HT-29 (cell line): ENCODE measurements around the gene ZNF322. TPM values are rescaled to one million over a fixed set of nuclear protein-coding genes. Genes with fewer than 3 reads are reported as not detected.
"Not testable (repeated sequence)": the region's sequence is repeated elsewhere in the genome, so short reads cannot be mapped to it uniquely, and the experiment has no call there.

ENCODE experiments used
- DNase-seq: peaks from one replicate; pipeline ENCODE4 v3.0.0-alpha.2; 2015; ENCODE audit warnings: low spot score
- total RNA-seq: library from RNA; depleted of rRNA; stranded (reverse); fragments of >200 nt; shearing (Covaris generic); gene quantifications from 2 replicates; pipeline ENCODE4 v1.2.3, GENCODE V29; 2014; rRNA removed

Gene ZNF322, protein sequence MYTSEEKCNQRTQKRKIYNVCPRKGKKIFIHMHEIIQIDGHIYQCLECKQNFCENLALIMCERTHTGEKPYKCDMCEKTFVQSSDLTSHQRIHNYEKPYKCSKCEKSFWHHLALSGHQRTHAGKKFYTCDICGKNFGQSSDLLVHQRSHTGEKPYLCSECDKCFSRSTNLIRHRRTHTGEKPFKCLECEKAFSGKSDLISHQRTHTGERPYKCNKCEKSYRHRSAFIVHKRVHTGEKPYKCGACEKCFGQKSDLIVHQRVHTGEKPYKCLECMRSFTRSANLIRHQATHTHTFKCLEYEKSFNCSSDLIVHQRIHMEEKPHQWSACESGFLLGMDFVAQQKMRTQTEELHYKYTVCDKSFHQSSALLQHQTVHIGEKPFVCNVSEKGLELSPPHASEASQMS
- total RNA-seq = 7.0 and 21.5 TPM in 2 replicates

DNA sequence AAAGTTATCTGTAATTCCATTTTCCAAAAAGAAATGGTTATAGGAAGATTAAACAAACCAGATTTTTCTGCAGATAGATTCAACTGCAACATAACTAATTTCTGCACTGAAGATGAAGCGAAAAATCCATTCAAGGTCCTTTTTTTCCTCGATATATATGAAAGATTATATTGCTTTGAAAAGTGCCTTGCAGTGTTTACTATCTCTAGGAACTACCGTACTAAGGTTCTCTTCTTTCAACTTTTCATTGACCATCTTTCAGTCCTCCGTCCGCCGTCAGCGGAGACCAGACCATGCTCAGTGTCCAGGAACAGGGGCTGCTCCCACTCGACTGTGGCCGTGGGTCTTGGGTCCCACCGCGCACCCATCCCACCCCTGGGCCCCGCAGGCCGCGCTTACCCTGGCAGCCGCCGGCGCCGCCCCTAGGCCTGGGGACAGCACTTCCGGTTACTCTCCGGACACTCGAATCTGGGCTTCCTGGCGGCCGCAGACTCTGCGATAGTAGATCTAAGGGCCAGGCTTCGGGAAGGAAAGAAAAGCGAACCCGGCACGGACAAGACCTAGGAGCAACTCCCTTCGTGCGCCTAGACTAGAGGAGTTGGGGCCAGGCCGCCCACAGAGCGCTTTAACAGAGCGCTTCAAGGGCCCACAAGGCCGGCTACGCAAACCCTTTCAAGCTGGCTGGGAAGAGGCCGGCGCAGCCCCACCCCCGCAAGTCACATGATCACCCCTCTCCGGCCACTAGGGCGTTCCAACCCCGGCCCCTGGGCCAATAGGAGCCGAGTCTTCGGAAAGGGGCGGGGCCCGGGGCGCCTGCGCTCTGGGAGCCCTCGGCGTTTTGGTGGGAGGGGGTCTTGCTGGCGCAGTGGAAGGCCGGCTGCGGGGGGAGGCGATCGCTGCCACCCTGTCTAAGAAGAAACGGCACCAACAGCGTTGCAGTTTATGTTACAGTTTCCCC, at the start of gene ZNF322:
Gene ZNF322 (minus strand): TSS at position 705 of the 958 bp plus-strand sequence. CDS start 21,193 bp downstream, outside the sequence.
- DNase-seq = peak; percentile 96

DNA sequence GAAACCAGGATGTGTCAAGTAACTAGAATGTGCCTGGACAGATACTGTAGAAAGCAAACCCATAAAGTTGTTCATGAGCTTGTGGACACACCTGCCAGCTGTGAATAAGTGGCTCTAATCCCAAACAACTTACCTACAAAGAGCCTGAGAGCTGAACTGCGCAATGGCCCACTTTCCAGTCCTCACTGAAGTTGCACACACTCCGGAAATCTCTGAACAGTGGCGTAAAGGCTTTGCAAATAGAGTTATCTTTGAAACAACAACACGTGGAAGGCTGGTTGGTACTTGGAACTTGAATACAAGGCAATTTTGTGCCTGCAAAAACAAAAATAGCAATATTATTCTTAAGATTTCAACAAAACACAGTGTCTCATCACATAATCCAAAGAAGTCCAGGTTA, 46.2 kb upstream of the ZNF322 start:
- not testable (repeated sequence) for DNase-seq

DNA sequence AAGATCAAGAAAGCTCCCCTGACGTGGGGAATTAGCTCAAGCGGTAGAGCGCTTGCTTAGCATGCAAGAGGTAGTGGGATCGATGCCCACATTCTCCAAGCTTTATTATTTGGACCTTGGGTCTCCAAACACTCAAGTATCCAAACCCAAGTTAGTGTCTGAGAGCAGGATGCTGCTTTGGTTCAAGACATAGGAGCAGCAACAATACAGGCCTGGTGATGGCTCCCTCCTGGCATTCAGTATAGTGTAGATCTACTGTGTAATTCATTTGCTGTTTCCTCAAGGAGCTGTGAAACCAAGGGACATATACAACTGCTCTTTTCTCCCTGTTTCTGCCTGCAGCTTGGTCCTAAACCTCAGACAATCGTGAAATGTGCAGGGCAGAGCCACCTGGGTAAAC, 45.8 kb upstream of the ZNF322 start:
- DNase-seq = not testable (repeated sequence)

DNA sequence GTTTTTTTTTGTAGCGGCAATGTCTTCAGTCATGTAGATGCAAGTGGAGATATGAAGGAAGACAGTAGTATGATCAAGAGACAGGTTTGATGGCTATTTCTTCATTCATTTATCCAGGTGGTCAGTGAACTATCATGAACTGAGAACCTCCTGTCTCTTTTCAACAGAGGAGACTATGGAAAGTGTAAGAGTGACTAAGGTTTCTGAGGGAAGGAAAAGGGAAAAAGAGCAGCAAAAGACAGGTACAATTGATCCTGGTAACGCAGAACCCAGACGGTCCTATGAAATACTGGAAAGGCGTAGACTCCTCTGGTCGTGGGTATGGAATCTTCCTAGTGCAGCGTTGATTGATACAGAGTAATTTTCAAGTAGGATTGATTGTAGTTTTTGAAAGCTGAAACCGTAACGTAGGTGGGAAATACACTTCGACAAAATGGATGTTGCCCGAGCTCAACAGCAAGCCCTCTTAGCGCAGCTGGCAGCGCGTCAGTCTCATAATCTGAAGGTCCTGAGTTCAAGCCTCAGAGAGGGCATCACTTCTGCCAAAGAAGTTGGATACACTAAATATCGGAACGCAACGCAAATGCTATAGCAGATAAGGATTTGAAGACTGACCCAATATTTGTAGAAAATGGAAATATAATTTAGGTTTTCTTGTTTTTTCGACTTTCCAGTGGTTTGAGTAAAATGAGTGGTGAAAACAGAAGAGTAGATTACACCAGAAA, 41.6 kb upstream of the ZNF322 start:
- DNase-seq = not testable (repeated sequence)

DNA sequence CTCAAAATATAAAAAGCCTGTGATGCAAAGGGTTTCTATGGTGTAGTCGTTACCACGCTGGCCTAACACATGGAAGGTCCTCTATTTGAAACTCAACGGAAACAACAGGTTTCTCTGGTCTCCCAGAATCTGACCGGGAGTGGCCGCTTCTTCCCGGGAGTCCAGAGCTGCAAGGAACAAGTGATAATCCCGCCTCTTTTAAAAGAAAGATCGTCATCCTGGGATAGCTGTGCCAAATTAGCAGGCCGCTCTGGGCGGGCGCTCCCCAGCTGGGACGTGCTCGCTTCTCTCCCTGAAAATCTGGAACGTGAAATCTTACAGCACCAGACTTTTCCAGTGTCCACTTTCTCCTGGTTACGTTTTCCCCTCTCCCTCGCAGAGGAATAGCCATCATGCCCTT, 38.0 kb upstream of the ZNF322 start:
- DNase-seq = not testable (repeated sequence)

DNA sequence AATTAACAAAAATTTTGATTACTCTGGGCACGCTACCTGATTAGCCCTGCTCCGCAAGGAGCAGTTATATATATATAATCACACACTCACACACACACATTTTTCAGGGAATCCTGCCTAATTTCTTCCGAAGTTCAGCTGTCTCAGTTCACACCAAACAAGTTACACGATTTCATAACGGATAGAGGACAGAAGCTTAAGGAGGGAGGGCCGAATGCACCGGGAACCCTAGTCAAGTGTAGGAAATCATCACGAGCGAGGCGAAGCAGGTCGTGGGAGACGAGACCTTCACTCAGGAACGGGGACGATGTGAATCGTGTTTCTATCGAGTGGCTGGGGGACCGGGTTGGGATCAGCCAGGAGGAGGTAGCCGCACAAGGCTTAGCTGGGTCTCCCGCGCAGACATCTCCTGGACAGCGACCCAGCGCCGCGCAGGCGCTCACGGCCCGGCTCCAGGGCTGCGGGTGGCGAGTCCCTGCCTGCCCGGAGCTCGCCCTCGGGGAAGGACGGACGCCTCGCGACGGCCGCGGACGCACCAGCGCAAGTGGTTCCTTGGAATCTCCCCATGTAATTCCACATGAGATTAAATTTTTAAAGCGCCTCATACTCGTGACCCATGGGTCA, 29.9 kb upstream of the ZNF322 start:
- DNase-seq = not testable (repeated sequence)

DNA sequence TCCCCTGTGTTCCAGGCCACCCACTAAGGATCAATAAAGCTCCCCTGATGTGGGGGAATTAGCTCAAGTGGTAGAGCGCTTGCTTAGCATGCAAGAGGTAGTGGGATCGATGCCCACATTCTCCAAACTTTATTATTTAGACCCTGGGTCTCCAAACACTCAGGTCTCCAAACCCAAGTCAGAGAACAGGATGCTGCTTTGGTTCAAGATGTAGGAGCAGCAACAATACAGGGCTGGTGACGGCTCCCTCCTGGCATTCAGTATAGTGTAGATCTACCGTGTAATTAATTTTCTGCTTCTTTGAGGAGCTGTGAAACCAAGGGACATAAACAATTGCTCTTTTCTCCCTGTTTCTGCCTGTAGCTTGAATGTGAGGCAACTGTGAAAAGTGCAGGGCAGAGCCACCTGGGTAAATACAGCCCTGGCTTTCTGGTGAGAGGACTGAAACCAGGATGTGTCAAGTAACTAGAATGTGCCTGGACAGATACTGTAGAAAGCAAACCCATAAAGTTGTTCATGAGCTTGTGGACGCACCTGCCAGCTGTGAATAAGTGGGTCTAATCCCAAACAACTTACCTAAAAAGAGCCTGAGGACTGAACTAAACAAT, 23.0 kb upstream of the ZNF322 start:
- DNase-seq = not testable (repeated sequence)

DNA sequence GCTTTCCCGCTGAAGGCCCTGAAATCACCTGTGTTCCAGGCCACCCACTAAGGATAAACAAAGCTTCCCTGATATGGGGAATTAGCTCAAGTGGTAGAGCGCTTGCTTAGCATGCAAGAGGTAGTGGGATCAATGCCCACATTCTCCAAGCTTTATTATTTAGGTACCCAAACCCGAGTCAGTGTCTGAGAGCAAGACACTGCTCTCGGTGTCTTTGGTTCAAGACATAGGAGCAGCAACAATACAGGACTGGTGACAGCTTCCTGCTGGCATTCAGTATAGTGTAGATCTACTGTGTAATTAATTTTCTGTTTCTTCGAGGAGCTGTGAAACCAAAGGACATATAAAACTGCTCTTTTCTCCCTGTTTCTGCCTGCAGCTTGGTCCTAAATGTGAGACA, 13.7 kb upstream of the ZNF322 start:
- not testable (repeated sequence) for DNase-seq

DNA sequence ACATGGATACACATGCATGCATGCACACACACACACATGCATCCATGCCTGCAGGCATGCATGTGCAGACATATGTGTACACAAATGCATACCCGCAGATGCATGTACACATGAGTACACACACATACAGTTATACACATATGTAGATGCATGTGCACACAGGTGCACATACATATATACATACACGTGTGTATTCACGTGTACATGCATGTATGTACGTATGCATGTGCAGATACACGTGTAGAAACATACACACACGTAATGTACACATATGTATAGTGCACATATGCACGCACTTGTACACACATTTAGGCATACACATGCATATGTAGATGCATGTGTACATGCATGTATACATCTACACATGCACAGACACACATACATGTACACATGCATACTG, 11.0 kb upstream of the ZNF322 start:
- not testable (repeated sequence) for DNase-seq

DNA sequence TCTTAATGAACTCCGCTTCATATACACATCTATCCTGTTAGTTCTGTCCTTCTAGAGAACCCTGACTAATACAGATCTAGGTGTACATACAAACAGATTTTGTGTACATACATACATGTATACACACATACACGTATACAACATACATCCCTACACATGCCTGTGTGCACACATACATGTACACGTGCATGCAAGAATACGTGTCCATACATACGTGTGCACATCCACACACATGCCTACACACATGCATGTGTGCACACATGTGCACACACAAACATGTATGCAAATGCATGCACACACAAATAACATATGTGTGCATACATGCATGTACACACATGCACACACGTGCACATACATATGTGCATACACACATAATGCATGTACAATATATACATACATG, 10.5 kb upstream of the ZNF322 start:
- not testable (repeated sequence) for DNase-seq

DNA sequence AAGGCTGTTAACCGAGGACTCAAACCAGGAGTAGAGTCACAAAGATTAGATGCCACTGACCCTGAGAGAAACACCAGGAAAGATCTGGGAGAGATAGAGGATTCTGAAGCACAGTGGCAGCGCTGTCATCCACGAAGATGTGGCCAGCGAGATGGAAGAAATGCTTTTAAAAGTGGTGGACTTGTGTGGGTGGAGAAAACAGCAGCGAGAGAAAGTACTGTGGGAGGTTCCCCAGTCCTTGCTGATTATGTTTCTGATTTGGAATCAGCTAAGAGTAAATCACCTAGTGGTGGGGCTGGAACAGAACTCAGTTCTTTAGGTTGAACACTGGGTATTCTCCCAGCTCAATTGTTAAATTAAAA, 435 bp upstream of the ZNF322 start:
- no peak for DNase-seq

DNA sequence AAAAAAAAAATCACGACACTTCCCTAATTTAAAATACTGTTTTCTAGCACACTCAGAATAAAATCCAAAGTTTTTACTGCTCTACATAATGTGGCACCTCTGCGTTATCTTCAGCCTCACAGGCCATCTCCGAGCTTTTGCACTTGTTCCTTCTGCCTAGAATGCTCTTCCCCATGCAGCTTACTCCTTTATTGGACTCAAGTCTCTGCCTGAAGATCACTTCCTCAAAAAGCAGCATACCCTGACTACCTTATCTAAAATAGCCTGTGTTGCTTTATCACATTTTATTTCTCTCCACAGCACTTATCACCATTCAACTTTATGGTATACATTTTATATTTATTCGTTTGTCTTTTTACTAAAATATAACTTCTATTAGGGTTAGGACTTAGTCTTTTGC, 2.3 kb downstream of the ZNF322 start:
- no peak for DNase-seq

DNA sequence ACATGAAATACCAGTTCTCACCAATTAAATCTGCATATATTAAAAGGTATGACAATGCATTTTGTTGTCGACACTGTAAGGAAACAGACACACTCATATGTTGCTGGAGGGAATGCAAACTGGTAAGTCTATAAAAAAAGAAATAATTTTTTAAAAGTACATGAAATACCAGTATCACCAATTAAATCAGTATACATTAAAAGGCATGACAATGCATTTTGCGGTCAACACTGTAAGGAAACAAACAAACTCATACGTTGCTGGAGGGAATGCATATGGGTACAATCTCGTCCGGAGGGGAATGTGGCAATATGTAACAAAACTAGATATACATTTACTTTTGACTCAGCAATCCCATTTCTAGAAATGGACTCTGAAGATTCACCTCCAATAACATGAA, 6.5 kb downstream of the ZNF322 start:
- no peak for DNase-seq

DNA sequence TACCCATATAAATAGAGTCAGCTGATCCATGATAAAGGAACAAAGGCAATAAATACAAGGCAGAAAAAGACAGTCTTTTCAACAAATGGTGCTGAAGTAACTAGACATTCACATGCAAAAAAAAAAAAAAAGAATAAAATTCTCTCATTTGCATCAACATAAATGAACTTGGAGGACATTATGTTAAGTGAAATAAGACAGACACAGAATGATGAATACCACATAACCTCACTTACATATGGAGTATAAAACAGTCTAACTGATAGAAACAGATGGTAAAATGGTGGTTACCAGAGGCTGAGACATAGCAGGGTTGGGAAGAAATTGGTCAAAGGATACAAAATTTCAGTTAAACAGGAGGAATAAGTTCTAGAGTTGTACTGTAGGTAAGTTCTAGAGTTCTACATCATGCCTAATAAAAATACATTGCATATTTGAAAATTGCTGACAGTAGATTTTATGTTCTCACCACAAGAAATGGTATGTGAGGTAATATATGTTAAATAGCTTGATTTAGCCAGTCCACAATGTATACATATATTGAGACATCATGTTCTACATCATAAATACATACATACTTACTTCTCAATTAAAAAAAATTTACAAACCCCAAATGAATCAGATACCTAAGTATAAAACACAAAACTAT, 8.3 kb downstream of the ZNF322 start:
- no peak for DNase-seq

DNA sequence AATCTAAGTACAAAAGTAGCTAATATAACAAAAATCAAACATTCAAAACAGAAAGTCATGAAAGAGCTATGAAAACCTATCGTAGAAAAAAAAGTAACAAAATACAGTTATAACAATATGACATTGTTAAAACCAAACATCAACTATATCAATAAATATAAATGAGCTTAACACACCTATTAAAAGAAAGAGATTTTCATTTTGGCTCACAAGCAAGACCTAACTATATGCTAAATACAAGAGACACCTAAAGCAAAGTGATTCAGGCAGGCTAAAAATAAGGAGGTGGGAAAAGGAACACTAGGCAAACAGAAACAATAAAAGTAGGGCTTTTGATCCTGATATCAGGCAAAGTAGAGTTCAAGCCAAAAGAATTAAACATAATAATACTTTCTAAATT, 13.5 kb downstream of the ZNF322 start:
- no peak for DNase-seq

DNA sequence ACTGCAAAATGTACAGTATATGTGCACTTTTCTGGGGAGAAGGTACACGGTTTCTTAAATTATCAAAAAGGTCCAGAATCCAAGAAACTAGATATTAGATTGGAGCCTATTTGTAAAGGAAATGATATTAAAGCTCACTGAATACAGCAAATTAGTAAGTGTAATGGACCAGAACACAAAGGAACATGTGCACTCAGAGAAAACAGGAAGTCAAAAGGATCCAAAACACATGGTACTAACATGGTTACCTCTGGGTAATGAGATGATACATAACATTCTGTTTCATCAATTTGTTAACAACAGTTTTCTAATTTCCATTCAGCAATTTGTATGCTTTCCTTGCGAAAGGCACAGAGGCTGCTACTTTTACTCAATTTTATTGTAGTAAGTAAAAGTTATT, 18.7 kb downstream of the ZNF322 start:
- no peak for DNase-seq

DNA sequence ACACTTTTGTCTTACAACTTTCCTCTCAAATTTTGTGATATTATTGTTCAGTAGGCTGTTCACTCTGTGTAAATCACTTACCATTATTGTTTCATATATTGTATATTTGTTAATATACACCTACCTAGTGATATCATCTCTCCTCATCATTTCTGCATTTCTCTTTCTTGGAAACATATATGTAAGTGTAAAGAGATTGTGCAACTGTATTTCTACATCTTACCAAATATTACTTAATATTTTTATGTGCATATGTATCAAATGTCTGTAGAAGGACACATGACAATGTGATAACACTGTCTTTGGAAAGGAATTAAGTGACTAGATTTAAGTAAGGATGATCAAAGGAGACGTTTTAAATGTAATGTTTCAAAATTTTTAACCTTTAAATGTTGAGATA, 30.2 kb downstream of the ZNF322 start:
- no peak for DNase-seq

DNA sequence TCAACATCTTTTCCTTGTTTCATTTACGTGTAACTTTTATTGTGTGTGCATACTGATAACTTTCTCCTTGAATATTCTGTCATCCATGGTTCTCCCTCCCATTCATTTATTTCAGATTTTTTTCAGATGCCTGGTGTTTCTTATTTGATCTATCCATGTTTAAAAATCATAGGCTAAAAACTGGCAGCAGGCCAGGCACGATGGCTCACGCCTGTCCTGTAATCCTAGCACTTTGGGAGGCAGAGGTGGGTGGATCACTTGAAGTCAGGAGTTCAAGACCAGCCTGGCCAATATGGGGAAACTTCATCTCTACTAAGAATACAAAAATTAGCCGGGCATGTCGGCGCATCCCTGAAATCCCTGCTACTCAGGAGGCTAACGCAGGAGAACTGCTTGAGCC, 31.7 kb downstream of the ZNF322 start:
- DNase-seq = no peak

DNA sequence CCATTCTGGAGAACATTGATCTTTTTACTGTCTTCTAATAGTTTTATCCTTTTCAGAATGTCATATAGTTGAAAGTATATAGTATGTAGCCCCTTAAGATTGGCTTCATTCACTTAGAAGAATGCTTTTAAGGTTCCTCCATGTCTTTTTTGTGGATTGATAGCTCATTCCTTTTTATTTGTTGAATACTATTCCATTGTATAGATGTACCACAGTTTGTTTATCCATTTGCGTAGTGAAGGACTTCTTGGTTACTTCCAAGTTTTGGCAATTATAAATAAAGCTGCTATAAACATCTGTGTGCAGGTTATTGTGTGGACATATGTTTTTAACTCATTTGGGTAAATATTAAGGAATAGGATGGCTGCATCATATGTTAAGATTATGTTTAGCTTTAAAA, 35.0 kb downstream of the ZNF322 start:
- no peak for DNase-seq

DNA sequence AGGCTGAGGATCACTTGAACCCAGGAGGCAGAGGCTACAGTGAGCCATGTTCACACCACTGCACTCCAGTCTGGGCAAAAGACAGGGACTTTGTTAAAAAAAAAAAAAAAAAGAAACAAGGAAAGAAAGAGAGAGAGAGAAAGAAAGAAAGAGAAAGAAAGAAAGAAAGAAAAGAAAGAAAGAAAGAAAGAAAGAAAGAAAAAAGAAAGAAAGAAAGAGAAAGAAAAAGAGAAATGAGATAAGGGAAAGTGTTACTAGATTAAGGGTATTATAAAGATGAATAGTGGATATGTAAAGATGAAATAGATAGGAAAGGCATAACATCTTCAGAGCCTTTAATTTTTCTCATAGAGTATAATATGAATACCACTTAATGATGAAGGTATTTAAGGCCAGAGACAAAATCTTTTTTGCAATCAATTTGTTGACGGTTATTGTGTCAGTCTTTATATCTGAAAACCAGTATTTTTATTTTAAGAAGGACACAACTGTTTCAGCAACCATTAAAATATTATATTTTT, 36.1 kb downstream of the ZNF322 start:
- DNase-seq = no peak
